Measurements from ENCODE around the gene USP35.

USP35 gene

DNA sequence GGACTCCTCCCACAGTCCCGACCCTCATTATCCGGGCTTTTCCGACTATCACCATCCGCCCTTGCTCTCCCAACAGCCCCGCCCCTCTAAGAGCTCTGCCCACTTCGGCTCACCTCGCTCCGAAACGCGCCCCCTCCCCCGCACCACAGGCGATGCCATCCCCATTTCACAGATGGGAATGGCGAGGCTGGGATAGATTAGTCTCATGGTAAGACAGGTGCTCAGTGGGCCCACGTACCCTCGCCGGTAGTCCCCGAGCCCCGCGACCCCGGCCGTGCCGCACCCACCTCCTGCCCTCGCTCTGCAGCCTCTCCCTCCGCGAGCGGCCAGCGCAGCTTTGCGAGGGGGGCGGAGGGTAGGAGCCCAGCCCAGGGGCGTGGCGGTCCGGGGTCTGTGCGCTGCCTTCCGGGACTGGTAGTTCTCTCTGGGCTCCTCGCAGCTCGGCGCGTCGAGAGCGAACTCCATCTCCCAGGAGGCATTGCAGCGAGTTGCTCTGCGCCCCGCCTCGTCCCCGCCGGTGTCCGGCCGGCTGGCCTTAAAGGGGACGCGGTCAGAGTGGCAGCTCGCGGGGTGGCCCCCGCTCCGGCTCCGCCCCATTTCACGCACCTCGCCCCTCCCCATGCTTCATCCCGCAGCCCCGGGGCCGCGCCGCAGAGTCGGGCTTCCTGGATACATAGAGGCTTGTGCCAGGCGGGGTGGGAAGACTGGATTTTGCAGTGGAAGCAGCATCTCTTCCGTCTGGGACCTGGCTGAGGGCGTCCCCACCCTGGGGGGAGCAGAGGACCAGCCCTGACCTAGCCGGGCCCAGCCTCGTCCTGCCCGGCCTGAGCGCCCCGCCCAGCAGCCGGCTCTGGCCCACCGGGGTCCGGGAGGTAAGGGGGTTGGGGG lies at the start of gene USP35, which contains the start of gene KCTD21:
Gene USP35 (plus strand): TSS at position 634 of the 888 bp plus-strand sequence. CDS start 7,327 bp downstream, outside the sequence.
Gene KCTD21 (minus strand): TSS at position 341 of the 888 bp plus-strand sequence. CDS start 14,072 bp downstream, outside the sequence.
- DNase-seq (ENCODE audit: low read depth), result peak; percentile 98
- TF ChIP-seq, protein P1, sequence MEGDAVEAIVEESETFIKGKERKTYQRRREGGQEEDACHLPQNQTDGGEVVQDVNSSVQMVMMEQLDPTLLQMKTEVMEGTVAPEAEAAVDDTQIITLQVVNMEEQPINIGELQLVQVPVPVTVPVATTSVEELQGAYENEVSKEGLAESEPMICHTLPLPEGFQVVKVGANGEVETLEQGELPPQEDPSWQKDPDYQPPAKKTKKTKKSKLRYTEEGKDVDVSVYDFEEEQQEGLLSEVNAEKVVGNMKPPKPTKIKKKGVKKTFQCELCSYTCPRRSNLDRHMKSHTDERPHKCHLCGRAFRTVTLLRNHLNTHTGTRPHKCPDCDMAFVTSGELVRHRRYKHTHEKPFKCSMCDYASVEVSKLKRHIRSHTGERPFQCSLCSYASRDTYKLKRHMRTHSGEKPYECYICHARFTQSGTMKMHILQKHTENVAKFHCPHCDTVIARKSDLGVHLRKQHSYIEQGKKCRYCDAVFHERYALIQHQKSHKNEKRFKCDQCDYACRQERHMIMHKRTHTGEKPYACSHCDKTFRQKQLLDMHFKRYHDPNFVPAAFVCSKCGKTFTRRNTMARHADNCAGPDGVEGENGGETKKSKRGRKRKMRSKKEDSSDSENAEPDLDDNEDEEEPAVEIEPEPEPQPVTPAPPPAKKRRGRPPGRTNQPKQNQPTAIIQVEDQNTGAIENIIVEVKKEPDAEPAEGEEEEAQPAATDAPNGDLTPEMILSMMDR (IDR thresholded peaks at IDR 0.05; ENCODE audit: low read length, missing control alignments), result no peak
- H3K4me3 ChIP-seq (replicated peaks; ENCODE audit: low read depth, low read length), result peak within 1 kb of the TSS; percentile 91

GRCh38 chr11:78139422-78140391 lies 49.0 kb upstream of the USP35 start, which contains the start of gene ALG8:
TSS of gene ALG8 (minus strand) at chr11:78139626. CDS start at chr11:78139588, 38 bp downstream.
- DNase-seq (ENCODE audit: low read depth), result peak; percentile 97
- H3K4me3 ChIP-seq (replicated peaks; ENCODE audit: low read depth, low read length), result peak within 1 kb of the TSS; percentile 81
- TF ChIP-seq, protein P1 (IDR thresholded peaks at IDR 0.05; ENCODE audit: low read length, missing control alignments), result no peak

GRCh38 chr11:78140392-78141077 lies 48.2 kb upstream of the USP35 start:
- TF ChIP-seq, protein P1 (IDR thresholded peaks at IDR 0.05; ENCODE audit: low read length, missing control alignments), result no peak
- peak overlapping the region; percentile 81 for H3K4me3 ChIP-seq (replicated peaks; ENCODE audit: low read depth, low read length)
- DNase-seq (ENCODE audit: low read depth), result no peak

DNA sequence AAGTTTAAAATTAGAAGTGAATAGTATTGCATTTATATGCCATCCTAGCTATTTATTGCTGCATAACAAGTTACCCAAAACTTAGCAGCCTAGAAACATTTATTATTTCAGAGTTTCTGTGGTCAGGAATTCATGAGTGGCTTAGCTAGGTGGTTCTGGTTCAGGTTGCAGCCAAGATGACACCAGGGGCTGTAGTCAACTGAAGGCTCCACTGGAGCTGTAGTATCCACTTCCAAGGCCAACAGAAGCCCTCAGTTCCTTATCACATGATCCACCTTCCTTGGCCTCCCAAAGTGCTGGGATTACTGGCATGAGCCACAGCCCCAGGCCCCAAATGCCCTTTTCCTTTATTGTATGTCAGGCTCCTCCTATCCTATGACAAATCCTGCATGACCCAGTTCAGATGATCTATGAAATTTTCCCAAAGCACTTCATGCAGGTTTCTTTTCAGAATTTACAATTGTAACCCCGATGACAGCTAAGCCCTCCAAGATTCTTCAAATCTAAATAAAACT lies 43.2 kb upstream of the USP35 start:
- H3K4me3 ChIP-seq (replicated peaks; ENCODE audit: low read depth, low read length), result no peak overlapping the region
- DNase-seq (ENCODE audit: low read depth), result no peak
- TF ChIP-seq, protein P1 (IDR thresholded peaks at IDR 0.05; ENCODE audit: low read length, missing control alignments), result no peak

- DNase-seq (ENCODE audit: low read depth), result no peak
- TF ChIP-seq, protein P1 (IDR thresholded peaks at IDR 0.05; ENCODE audit: low read length, missing control alignments), result no peak
- no peak overlapping the region for H3K4me3 ChIP-seq (replicated peaks; ENCODE audit: low read depth, low read length)
These were observed 40.9 kb upstream of the USP35 start for GRCh38 chr11:78147807-78148206.

DNA sequence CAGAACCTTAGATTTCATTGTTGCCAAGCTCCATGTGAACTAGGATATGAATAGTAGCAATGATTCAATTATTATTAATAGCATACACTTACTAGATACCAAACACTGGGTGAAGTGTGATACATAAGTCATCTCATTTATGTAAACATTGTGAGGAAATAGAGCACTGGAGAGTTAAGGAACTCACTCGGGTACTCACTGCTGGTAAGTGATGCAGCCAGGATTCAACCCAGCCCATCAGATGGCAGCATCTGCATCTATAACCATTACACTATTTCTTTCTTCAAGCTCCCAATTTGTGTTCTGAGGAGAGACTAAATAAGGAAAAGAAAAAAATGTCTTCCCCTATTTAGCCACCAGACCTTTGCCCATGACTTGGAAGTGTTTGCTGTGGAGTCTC lies 39.1 kb upstream of the USP35 start:
- no peak overlapping the region for H3K4me3 ChIP-seq (replicated peaks; ENCODE audit: low read depth, low read length)
- peak; percentile 77 for DNase-seq (ENCODE audit: low read depth)
- TF ChIP-seq, protein P1 (IDR thresholded peaks at IDR 0.05; ENCODE audit: low read length, missing control alignments), result peak; percentile 48

All from fibroblast of pulmonary artery (primary cell).